Forelimb muscle (tissue), 1 donor: ENCODE results near the gene PIK3CA. TPM values are rescaled to one million over a fixed set of nuclear protein-coding genes. Genes with fewer than 3 reads are reported as not detected.
"Not testable (repeated sequence)": the region's sequence is repeated elsewhere in the genome, so short reads cannot be mapped to it uniquely, and the experiment has no call there.

Experiments
- DNase-seq: peaks from one replicate; pipeline ENCODE4 v3.0.0-alpha.2; 2013; ENCODE audit warnings: low read depth
- polyA plus RNA-seq: library from polyadenylated mRNA; unstranded; fragments of 120-200 nt; gene quantifications from one replicate; pipeline ENCODE4 v1.2.1, GENCODE V29; 2013; ENCODE audit not compliant: insufficient read length

Gene PIK3CA
- polyA plus RNA-seq, 1 donor, result 22.8 TPM

DNA sequence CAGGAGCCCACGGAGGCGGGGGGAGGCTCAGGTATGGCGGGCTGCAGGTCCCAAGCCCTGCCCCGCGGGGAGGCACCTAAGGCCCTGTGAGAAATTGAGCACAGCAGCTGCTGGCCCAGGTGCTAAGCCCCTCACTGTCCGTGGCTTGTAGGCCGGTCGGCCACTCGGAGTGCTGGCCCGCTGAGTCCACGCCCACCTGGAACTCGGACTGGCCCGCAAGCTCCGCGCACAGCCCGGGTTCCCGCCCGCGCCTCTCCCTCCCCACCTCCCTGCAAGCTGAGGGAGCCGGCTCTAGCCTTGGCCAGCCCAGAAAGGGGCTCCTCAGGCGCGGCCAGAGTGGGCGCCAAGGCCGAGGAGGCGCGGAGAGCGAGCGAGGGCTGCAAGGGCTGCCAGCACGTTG lies 115.0 kb downstream of the PIK3CA start:
- no peak for DNase-seq

DNA sequence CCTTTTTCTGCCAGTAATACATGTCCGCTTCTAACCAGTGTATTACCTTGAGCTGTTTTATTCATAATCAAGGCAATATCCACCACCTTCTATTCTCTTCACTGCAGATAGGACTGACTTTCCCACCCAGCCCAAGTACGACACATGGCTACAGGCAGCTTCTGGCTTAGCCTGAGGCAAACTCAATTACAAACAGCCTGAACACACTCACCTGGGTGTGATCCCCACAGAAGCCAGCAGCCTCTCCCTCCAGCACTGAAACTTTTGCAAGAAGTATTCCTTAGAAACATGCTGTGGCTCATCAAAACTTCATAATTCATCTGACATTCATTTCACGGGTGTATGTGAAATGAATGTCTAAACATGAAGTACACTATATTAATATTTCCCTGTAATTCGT lies 116.3 kb downstream of the PIK3CA start:
- DNase-seq, result no peak

DNA sequence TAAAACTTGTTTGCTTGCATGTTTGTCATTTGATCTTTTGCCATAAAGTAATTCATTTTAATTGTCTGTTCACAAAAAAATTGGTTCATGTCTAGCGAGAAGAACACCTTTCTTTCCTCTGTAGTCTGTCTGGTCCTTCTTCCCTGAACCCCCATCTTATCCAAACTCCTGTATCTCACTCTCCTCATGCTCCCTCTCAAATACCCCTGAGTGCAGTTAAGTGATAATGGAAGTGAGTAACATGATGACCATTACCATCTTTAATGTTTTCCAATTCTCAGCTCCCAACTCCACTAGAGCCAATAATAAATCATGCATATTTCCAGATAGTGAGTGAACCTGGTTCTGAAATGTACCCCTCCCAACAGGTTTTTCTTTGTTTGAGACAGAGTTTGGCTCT lies 116.9 kb downstream of the PIK3CA start:
- no peak for DNase-seq

DNA sequence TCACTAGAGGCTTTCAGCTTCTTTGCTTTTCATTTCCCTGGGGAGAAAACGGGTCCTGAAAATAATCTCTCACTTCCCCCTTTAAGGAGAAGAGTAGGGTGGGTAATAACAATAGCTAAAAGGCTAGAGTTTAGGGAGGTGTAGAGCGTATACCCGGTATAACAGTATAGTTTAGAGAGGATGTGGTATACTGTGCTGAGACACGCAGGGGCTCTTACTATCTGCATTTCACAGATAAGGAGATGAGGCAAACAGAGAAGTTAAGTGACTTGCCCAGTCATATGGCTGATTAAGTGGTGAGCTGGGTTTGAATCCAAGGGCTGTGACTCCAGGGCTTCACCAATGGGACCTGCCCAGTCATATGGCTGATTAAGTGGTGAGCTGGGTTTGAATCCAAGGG lies 117.7 kb downstream of the PIK3CA start:
- no peak for DNase-seq

DNA sequence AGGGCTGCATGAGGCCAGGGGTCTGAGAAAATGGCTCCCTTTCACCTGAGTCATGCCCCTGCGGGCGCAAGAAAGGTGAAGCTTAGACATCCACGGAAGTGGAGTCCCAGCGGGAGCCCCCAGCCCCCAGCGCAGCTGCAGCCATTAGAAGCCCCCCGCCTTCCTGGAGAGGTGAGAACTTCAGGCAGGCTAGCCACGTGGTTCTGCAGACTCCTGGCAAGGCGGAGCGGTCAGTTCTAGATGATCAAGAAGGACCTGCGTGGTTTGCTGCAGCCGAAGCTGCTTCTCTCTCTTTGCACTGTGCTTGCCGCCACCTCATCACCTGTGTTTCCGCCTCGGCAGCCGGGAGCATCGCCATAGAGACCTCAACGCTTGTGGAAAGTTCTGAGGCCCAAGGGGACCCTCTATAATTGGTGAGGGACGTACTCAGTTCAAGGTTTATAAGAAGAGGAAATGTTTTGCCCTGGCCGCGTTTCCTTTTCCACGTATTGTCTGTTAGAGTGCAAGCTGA lies 118.6 kb downstream of the PIK3CA start:
- no peak for DNase-seq

DNA sequence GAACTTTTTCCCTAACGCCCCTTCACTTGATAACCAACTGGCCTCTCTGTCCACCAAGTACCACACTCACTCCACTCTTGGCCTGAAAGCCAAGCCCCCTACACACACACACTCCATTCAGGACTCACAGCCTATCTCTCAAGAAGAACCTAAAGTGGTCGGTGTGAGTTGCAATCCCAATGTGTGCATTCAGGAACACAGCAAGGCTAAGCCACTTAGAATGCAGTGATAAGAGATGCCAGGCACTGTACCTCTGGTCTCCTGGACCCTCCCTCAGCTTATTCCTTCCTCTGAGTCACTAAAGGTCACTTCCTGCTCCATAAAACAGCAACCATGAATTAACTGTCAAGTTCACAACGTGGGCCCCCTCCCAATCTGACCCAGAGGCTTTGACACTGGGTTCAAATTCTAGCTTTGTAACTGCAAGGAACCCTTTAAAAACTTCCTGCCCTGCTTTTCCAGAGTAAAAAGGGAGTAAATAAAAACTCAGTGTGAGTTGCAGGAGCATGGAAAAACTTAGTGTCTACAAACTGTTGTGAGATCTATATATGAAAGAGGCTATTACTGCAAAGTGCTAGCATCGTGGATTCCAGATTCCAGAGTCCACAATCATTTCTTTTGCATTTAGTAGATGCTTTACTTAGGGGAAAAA lies 120.4 kb downstream of the PIK3CA start:
- no peak for DNase-seq

DNA sequence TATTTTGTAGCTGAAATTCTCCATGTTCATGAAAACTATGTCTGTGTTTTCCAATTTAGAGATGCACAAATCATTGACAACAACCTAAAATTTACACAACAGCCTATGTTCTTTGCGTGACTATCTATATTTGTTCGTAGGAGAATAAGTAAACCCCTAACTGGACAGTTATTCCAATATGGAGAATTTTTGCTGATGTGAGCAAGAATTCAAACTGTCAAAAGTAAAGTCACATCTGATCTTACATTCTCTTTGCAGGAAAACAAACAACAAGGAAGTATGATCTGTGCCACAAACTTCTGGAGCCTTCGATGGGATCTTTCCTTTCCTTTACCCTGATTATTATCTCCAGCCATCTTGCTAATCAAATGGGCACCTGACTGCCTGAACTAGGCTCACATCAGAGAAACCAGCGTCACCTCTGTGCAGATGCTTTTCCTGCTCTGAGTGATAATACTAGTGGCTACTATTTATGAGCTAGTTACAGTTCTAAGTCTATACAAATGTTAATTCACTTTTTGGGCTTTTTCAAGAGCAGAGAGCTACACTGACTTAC lies 121.1 kb downstream of the PIK3CA start:
- DNase-seq, result no peak

DNA sequence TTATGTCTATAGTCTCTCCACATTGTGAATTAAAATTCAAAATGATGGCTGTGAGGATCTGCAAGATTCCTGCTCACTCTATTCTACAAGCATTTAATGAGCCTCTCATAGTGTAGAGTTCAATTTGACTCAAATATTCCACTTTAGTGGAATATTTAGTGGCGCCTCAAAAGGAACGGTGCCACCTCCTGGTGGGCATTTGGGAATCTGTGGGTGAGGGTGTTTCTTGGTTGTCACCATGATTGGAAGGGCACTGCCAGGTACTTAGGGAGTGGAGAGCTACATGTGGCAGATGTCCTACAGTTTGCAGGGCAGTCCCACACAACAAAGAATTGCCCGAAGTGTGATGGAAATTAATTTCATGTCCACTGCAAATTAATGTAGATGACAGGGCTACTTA lies 124.2 kb downstream of the PIK3CA start:
- DNase-seq, result no peak

DNA sequence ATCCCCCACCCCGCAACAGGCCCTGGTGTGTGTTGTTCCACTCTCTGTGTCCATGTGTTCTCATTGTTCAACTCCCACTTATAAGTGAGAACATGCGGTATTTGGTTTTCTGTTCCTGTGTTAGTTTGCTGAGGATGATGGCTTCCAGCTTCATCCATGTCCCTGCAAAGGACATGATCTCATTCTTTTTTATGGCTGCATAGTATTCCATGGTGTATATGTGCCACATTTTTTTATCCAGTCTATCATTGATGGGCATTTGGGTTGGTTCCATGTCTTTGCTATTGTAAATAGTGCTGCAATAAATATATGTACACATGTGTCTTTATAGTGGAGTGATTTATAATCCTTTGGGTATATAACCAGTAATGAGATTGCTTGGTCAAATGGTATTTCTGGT lies 126.3 kb downstream of the PIK3CA start:
- not testable (repeated sequence) for DNase-seq

DNA sequence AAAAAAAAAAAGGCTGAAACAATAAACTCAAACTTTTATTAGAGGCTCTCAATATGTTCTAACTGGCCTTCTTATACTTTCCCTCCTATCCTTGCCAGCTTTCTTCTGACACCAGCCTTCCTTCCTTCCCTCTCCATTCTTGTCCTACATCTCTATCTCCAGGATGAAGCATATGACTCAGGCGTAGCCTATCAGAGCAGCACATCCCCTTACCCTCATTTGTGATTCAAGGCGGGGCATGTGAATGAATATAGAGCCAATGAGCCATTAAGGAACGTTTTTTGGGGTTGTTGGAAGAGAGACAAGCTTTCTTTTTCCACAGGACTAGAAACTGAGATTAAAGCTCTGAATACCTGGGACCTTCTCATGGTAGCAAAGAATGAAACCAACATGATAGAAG lies 127.8 kb downstream of the PIK3CA start:
- no peak for DNase-seq

DNA sequence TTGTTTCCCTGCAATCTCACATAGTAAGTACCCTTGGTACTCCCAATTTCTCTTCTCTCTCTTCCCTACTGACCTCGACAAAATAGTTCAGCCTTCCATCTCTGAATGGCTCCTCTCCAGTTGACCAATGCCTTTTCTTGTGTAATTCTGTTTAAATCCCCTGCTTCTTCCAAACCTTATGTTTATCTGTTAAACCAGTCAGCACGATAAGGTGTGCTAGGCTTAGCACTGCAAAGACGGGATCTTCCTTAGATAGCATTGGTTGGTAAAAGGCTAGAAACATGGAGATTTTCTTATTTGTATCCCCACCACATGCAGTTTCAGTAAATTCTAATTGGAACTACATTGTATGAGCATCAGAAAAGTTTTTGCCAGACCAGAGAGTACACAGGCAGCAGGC lies 128.6 kb downstream of the PIK3CA start:
- no peak for DNase-seq

DNA sequence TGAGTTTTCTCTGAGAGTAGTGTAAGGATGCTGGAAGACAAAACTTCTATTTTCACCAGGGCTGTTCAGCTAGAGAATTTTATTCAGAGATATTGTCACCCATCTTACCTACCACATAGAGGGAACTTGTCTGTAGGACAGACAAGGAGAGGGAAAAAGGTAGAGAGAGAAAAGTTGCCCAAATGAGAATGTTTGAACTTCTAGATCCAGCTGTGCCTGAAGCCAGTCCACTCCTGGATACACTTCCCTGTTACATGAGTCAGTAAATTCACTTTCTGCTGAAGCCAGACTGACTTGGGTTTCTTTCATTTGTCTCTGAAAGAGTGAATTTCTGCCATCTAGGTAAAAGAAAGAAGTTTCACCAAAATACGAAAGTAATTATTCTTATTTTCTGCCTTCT lies 130.0 kb downstream of the PIK3CA start:
- DNase-seq, result no peak

DNA sequence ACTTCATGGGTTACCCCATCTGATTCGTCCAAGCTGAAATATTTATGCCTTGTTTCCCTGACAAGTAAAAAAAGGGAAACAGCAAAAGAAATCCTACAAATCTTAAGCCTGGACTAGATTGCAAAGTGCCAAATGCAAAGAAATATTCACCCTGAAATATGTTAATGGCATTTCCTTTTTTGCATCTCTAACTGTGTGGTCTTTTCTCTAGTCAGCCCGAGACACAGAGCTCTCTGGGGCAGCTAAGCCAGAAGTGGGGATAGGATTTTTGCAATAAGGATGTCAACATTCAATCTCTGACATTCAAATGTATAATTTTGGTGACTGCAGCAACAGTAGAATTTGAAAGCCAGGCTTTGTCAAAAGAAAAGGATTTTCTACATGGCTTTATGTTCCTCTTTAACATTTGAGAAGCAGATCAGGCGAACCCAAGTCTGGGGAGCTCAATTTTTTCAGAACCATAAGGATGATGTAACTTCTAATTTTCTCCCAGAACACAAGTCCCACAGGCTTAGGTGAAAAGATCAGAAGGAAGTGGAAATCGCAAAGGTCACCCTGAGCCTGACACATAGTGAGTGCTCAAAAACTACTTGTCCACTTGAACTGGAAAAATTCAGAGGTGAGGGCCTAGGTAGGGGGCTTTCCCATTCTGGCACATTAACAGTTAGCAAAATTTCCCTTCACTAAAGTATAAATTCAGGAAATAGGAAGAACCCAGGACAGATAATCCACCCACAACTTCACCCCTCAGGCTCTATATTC lies 131.0 kb downstream of the PIK3CA start:
- DNase-seq, result no peak

DNA sequence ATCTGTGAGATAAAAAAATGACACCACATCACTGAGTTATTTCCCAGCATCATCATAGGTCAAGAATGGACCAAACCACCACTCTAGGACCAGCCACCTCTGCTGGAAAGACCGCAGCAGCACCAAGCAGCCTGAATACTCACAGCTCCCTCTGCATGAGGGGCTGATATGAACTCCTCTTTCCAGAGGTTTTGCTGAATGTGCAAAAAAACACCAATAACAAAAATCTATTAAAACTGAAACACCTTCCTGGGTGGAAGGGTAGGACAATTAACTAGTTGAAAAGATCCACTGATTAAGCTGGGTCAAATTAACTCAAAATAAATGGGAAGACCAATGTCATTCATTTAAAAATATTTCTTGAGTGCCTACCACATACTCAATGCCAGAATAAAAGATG lies 131.7 kb downstream of the PIK3CA start:
- DNase-seq, result no peak

DNA sequence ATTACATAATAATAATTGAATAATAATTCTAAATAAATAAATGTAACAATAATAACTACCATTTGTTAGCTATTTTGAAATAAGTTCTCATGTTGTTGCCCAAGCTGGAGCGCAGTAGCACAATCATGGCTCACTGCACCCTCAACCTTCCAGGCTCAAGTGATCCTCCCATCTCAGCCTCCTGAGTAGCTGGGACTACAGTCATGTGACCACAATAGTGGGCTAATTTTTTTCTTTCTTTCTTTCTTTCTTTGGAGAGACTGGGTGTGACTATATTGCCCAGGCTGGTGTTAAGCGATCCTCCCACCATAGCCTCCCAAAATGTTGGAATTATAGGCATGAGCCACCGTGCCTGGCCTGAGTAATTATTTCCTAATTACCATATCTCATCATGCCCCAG lies 133.7 kb downstream of the PIK3CA start:
- DNase-seq, result no peak

DNA sequence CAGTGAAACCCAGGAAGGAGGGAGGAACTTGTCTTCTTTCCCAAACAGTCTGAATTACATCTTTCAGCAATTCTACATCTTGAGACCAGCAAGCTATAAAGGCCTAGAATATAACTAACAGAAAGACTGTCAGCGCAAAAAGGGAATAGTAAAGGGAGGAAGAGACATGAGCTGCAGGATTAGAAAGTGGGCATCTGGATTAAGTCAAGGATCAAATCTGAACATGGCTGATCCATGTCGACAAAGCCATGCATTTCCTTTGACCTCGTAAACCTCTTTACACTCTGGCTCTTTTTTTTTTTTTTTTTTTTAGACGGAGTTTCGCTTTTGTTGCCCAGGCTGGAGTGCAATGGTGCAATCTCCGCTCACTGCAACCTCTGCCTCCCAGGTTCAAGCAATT lies 138.2 kb downstream of the PIK3CA start:
- no peak for DNase-seq

DNA sequence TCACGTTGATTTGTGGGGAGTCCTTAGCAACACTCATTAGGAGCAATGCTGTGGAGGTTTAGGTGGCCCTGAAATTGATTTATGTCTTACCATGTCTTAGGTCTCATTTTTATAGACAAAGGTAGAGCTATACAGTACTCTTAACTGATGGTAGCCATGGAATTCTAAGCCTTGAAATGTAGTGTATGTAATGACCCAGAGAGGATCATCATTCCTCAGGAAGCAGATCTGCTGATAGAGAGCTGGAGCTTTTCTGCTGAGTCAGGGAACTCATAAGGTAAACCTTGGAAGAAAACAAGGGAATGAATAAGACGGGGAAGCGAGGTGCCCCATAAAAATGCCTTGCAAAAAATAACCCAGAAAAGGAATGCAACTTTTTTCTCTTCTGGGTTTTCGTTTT lies 140.7 kb downstream of the PIK3CA start:
- no peak for DNase-seq

DNA sequence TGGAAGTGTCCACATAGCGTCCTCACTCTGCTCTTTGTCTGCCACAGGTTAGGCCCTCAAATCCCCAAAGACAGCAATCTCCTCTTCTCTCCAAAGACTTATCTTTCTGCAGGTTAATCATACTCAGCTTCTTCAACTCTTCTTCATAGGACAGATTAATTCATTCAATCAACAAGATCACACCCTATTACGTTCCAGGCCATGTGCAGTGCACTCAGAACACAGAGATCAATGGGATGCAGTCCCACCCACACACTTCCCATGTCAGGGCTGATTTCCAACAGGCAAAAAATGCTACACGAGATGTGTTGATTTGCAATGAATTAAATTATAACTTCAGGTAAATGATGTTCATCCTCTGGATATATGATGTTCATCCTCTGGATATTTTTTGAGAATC lies 141.1 kb downstream of the PIK3CA start:
- no peak for DNase-seq

Other genes starting within 250 kb of the PIK3CA start
- gene ZMAT3, start 76.5 kb upstream of the PIK3CA start, polyA plus RNA-seq, result 5.7 TPM
- 4.7 TPM for gene KCNMB3, start 102.8 kb downstream of the PIK3CA start, polyA plus RNA-seq
- 37.8 TPM for gene ZNF639, start 174.7 kb downstream of the PIK3CA start, polyA plus RNA-seq
- gene MFN1, start 199.4 kb downstream of the PIK3CA start, polyA plus RNA-seq, result 45.3 TPM